RWPE1 (cell line): ENCODE measurements around the gene CLIC3.

Experiments
- CTCF ChIA-PET: fragments of 350-600 bp; sonication (Branson Sonifier 250); formaldehyde crosslinking; extraction: SDS; loops from one replicate; lab custom pipeline; 2021; lab: Yijun Ruan, JAX
- POLR2A ChIA-PET: fragments of 400-600 bp; formaldehyde crosslinking; extraction: SDS; loops from one replicate; lab custom pipeline; 2020; ENCODE audit warnings: antibody characterized with exemption; ENCODE audit not compliant: low non-redundant PET; lab: Yijun Ruan, JAX
- DNase-seq: peaks from one replicate; pipeline ENCODE4 v3.0.0; 2012; ENCODE audit warnings: low spot score
- H3K27ac ChIP-seq: fragments of 450-650 bp; 2 replicates; pipeline ENCODE4 v1.5.1; 2017
- CTCF ChIP-seq: fragments of 450-650 bp; conservative IDR thresholded peaks from 2 replicates; pipeline ENCODE4 v1.5.1; 2017; ENCODE audit warnings: low read depth, mild to moderate bottlenecking

Gene CLIC3

GRCh38 chr9:136958898-136959850 is 37.2 kb downstream of the CLIC3 start:
- DNase-seq: no peak
- CTCF ChIA-PET: interaction anchor here (1.4 kb wide), 1 partner anchor 70 kb away, joined by 4 read pairs; no protein-coding TSS in a partner anchor
- POLR2A ChIA-PET: no interaction called here
- TF ChIP-seq CTCF: no peak
- H3K27ac ChIP-seq: peak overlapping the region; percentile 27; the same call in 1 of the 2 replicates

- H3K27ac ChIP-seq: no peak overlapping the region
- DNase-seq: no peak
- CTCF ChIA-PET: interaction anchor here (1.4 kb wide), 1 partner anchor 71 kb away, joined by 4 read pairs; no protein-coding TSS in a partner anchor
- POLR2A ChIA-PET: no interaction called here
- no peak for TF ChIP-seq CTCF
Observed at GRCh38 chr9:136958473-136958872, 37.9 kb downstream of the CLIC3 start.

- no peak overlapping the region for H3K27ac ChIP-seq
- ChIA-PET POLR2A (no interaction called here), CTCF (interaction anchor here (1.4 kb wide), 1 partner anchor 71 kb away, joined by 4 read pairs; no protein-coding TSS in a partner anchor)
- TF ChIP-seq CTCF: no peak
- DNase-seq: no peak
Observed at GRCh38 chr9:136957901-136958300, 38.5 kb downstream of the CLIC3 start.

GRCh38 chr9:136957461-136957860 is 38.9 kb downstream of the CLIC3 start:
- ChIA-PET POLR2A (no interaction called here), CTCF (no interaction called here)
- TF ChIP-seq CTCF: no peak
- DNase-seq: no peak
- H3K27ac ChIP-seq: no peak overlapping the region

GRCh38 chr9:136956604-136957003 is 39.8 kb downstream of the CLIC3 start:
- DNase-seq: no peak
- ChIA-PET POLR2A (no interaction called here), CTCF (interaction anchor here (0.6 kb wide), 1 partner anchor 1529 kb away, joined by 3 read pairs; no protein-coding TSS in a partner anchor)
- no peak for TF ChIP-seq CTCF
- no peak overlapping the region for H3K27ac ChIP-seq

- ChIA-PET POLR2A (no interaction called here), CTCF (interaction anchor here (0.6 kb wide), 1 partner anchor 1528 kb away, joined by 3 read pairs; no protein-coding TSS in a partner anchor)
- TF ChIP-seq CTCF: no peak
- DNase-seq: no peak
- no peak overlapping the region for H3K27ac ChIP-seq
Observed at GRCh38 chr9:136955943-136956335, 40.4 kb downstream of the CLIC3 start.
